Measurements from ENCODE around the gene HNRNPM. TPM values are rescaled to one million over a fixed set of nuclear protein-coding genes. Genes with fewer than 3 reads are reported as not detected.

HNRNPM gene
- total RNA-seq, 3 donors from 2014 or later (not counting 1 experiment from before 2014, with no cell fraction given) = 272 to 300 (median 299) TPM

GRCh38 chr19:8532225-8532624 lies 87.5 kb downstream of the HNRNPM start:
- WGBS (ENCODE audit: insufficient coverage) = 100% methylated on average over 2 of the region's 2 CpGs
- DNase-seq (no peak), ATAC-seq (no peak)
- Histone ChIP-seq H3K36me3 (ENCODE audit: control insufficient read depth, insufficient read depth, low read length) (peaks cover 79% of the 10 kb centered on the region), H3K27me3 (ENCODE audit: control insufficient read depth, insufficient read depth, low read length) (no peaks in the 10 kb centered on the region), H3K27ac (ENCODE audit: low read length) (no peak overlapping the region), H3K9me3 (ENCODE audit: control insufficient read depth, insufficient read depth, low read length) (no peaks in the 10 kb centered on the region), H3K4me1 (ENCODE audit: control insufficient read depth, insufficient read depth, low read length) (no peaks in the 10 kb centered on the region), H3K4me3 (ENCODE audit: low read length) (no peak overlapping the region)
- Mint-ChIP-seq H3K27me3 (ENCODE audit: low read depth in 2 of 2) (no peaks in the 10 kb centered on the region), H3K9me3 (no peaks in the 10 kb centered on the region), H3K27ac (peak overlapping the region; percentile 9 to 62), H3K36me3 (peaks cover 29% of the 10 kb centered on the region), H3K4me1 (peaks cover 17 to 24% of the 10 kb centered on the region in 2 donors), H3K4me3 (no peak overlapping the region)
- no peak for TF ChIP-seq CTCF (IDR thresholded peaks at IDR 0.05)
- intact Hi-C loops (cut with micrococcal nuclease) = no loop called here

GRCh38 chr19:8536282-8536681 lies 91.5 kb downstream of the HNRNPM start:
- WGBS (ENCODE audit: insufficient coverage) = 96% methylated on average over 22 of the region's 22 CpGs
- H3K36me3 Mint-ChIP-seq = peaks cover 8% of the 10 kb centered on the region

GRCh38 chr19:8537099-8537498 lies 92.3 kb downstream of the HNRNPM start:
- Mint-ChIP-seq H3K9me3 (no peaks in the 10 kb centered on the region), H3K36me3 (peaks cover 3% of the 10 kb centered on the region), H3K4me3 (no peak overlapping the region), H3K27me3 (ENCODE audit: low read depth in 2 of 2) (no peaks in the 10 kb centered on the region), H3K4me1 (peaks cover 0 to 12% of the 10 kb centered on the region in 2 donors), H3K27ac (peak overlapping the region; percentile 38 to 60)
- intact Hi-C loops (cut with micrococcal nuclease) = no loop called here
- H3K4me1 ChIP-seq (ENCODE audit: control insufficient read depth, insufficient read depth, low read length) = no peaks in the 10 kb centered on the region
- H3K36me3 ChIP-seq (ENCODE audit: control insufficient read depth, insufficient read depth, low read length) = peaks cover 75% of the 10 kb centered on the region
- no peak for ATAC-seq
- H3K4me3 ChIP-seq (ENCODE audit: low read length) = no peak overlapping the region
- no peak for DNase-seq
- peak overlapping the region; percentile 3 for H3K27ac ChIP-seq (ENCODE audit: low read length)
- H3K27me3 ChIP-seq (ENCODE audit: control insufficient read depth, insufficient read depth, low read length) = no peaks in the 10 kb centered on the region
- no peak for TF ChIP-seq CTCF (IDR thresholded peaks at IDR 0.05)
- no peaks in the 10 kb centered on the region for H3K9me3 ChIP-seq (ENCODE audit: control insufficient read depth, insufficient read depth, low read length)
- 100% methylated on average over 3 of the region's 3 CpGs for WGBS (ENCODE audit: insufficient coverage)

More at GRCh38 chr19:8536282-8536681, 91.5 kb downstream of the HNRNPM start:
- H3K27me3 Mint-ChIP-seq (ENCODE audit: low read depth in 2 of 2) = no peaks in the 10 kb centered on the region
- TF ChIP-seq CTCF (IDR thresholded peaks at IDR 0.05) = no peak
- intact Hi-C loops (cut with micrococcal nuclease) = no loop called here
- Histone ChIP-seq H3K27ac (ENCODE audit: low read length) (no peak overlapping the region), H3K27me3 (ENCODE audit: control insufficient read depth, insufficient read depth, low read length) (no peaks in the 10 kb centered on the region), H3K4me3 (ENCODE audit: low read length) (no peak overlapping the region), H3K4me1 (ENCODE audit: control insufficient read depth, insufficient read depth, low read length) (no peaks in the 10 kb centered on the region), H3K9me3 (ENCODE audit: control insufficient read depth, insufficient read depth, low read length) (no peaks in the 10 kb centered on the region), H3K36me3 (ENCODE audit: control insufficient read depth, insufficient read depth, low read length) (peaks cover 74% of the 10 kb centered on the region)
- ATAC-seq = no peak
- H3K9me3 Mint-ChIP-seq = no peaks in the 10 kb centered on the region
- no peak for DNase-seq
- no peak overlapping the region for H3K4me3 Mint-ChIP-seq
- H3K27ac Mint-ChIP-seq = peak overlapping the region; percentile 1 to 53
- peaks cover 0 to 6% of the 10 kb centered on the region in 2 donors for H3K4me1 Mint-ChIP-seq

Other genes with a start within 250 kb of the HNRNPM start
- 10 to 100 TPM; 50.0 to 70.8 (median 69.8) TPM for gene CERS4, start 235.6 kb upstream of the HNRNPM start, total RNA-seq
- gene CD320, start 136.6 kb upstream of the HNRNPM start, total RNA-seq = 10 to 100 TPM; 17.0 to 47.1 (median 38.7) TPM
- 10 to 100 TPM; 19.3 to 28.5 (median 28.4) TPM for gene NDUFA7, start 123.6 kb upstream of the HNRNPM start, total RNA-seq
- 1,000 to 10,000 TPM; 1,133 to 1,486 (median 1,403) TPM for gene RPS28, start 123.5 kb upstream of the HNRNPM start, total RNA-seq
- 10 to 100 TPM in 1 of 3 donors, 1 to 10 TPM in 2; 5.7 to 16.9 (median 8.4) TPM for gene KANK3, start 101.7 kb upstream of the HNRNPM start, total RNA-seq
- gene ANGPTL4, start 80.8 kb upstream of the HNRNPM start, total RNA-seq = not detected
- gene RAB11B, start 54.6 kb upstream of the HNRNPM start, total RNA-seq = 100 to 1,000 TPM; 101 to 116 (median 108) TPM
- 10 to 100 TPM; 32.4 to 42.3 (median 37.2) TPM for gene MARCHF2, start 31.7 kb upstream of the HNRNPM start, total RNA-seq
- 10 to 100 TPM in 1 of 3 donors, 1 to 10 TPM in 2; 7.7 to 17.5 (median 9.0) TPM for gene PRAM1, start 57.7 kb downstream of the HNRNPM start, total RNA-seq
- gene ZNF414, start 69.2 kb downstream of the HNRNPM start, total RNA-seq = 10 to 100 TPM; 42.1 to 46.4 (median 42.3) TPM
- gene MYO1F, start 132.5 kb downstream of the HNRNPM start, total RNA-seq = 1,000 to 10,000 TPM in 2 of 3 donors, 100 to 1,000 TPM in 1; 971 to 1,223 (median 1,014) TPM
- gene ADAMTS10, start 165.7 kb downstream of the HNRNPM start, total RNA-seq = 100 to 1,000 TPM; 159 to 286 (median 203) TPM
- gene NFILZ, start 185.7 kb downstream of the HNRNPM start, total RNA-seq = not detected

All from natural killer cell (primary cell).